Testis (tissue), 3 donors: ENCODE measurements around the gene SNN. TPM values are rescaled to one million over a fixed set of nuclear protein-coding genes. Genes with fewer than 3 reads are reported as not detected.

Source experiments
- DNase-seq: peaks from one replicate; pipeline ENCODE4 v3.0.0-alpha.2; 2019
- H3K27ac ChIP-seq, 2 donors: fragments of 200-600 bp; sonication (generic); one replicate each; pipeline ENCODE4 v1.5.1; 2019
- H3K27me3 ChIP-seq: fragments of 200-600 bp; sonication (generic); one replicate; pipeline ENCODE4 v1.5.1; 2019
- H3K36me3 ChIP-seq: fragments of 200-600 bp; sonication (generic); one replicate; pipeline ENCODE4 v1.5.1; 2017; ENCODE audit warnings: low read depth; ENCODE audit errors: missing control alignments
- H3K4me1 ChIP-seq: fragments of 200-600 bp; sonication (generic); one replicate; pipeline ENCODE4 v1.5.1; 2019
- H3K4me3 ChIP-seq, 2 donors: fragments of 200-600 bp; sonication (generic); one replicate each; pipeline ENCODE4 v1.5.1; 2017 to 2019
- H3K9me3 ChIP-seq: fragments of 200-600 bp; sonication (generic); one replicate; pipeline ENCODE4 v1.5.1; 2017
- POLR2A ChIP-seq: fragments of 450-650 bp; IDR thresholded peaks from one replicate; pipeline ENCODE4 v1.6.1; 2017; ENCODE audit warnings: antibody characterized with exemption, mild to moderate bottlenecking, moderate library complexity
- WGBS, 2 donors: methylation state at CpG; one replicate each; pipeline ENCODE4 v1.1.5; 2018; 5-methylcytosine and 5-hydroxymethylcytosine counted together
- intact Hi-C: fragments of 100-400 bp; cut with DNase I; formaldehyde crosslinking; loops from one replicate; pipeline ENCODE4 v1.15.1; 2023; ENCODE audit warnings: low total_unique reads
- polyA plus RNA-seq: library from polyadenylated mRNA; stranded (reverse); fragments of 350-450 nt; fragmentation: Illumina TruSeq; extraction: RNeasy Lipid Tissue Mini Kit (QIAGEN cat#74804); gene quantifications from one replicate; pipeline ENCODE4 v1.2.3, GENCODE V29; 2014; ENCODE audit warnings: low read depth, low replicate concordance; ENCODE audit not compliant: insufficient read depth
- total RNA-seq, 2 donors: library from RNA; depleted of rRNA; stranded (reverse); fragments of >200 nt; gene quantifications; one replicate each; pipeline ENCODE4 v1.2.3, GENCODE V29; 2016
- TF ChIP-seq, protein P1 (sequence below), 3 experiments: fragments of 450-650 bp in 2 of 3; fragments of 200-600 bp in 1 of 3; sonication (generic) in 1 of 3; IDR thresholded peaks; one replicate each; pipeline ENCODE4 v1.5.1; 2016 to 2019; ENCODE audit warnings: antibody characterized with exemption in 3 of 3, mild to moderate bottlenecking in 2 of 3, moderate library complexity in 1 of 3

The SNN gene
- total and polyA plus RNA-seq, 3 donors from 2014 or later: 7.0 to 10.3 (median 10.1) TPM

GRCh38 chr16:11727796-11728543 lies 59.7 kb downstream of the SNN start:
- Histone ChIP-seq H3K9me3 (no peaks in the 10 kb centered on the region), H3K27ac (no peak overlapping the region), H3K36me3 (no peaks in the 10 kb centered on the region), H3K4me3 (no peak overlapping the region), H3K27me3 (no peaks in the 10 kb centered on the region), H3K4me1 (no peaks in the 10 kb centered on the region)
- 81% methylated on average over 4 of the region's 4 CpGs for WGBS, 2 donors
- DNase-seq: no peak
- TF ChIP-seq, protein P1, sequence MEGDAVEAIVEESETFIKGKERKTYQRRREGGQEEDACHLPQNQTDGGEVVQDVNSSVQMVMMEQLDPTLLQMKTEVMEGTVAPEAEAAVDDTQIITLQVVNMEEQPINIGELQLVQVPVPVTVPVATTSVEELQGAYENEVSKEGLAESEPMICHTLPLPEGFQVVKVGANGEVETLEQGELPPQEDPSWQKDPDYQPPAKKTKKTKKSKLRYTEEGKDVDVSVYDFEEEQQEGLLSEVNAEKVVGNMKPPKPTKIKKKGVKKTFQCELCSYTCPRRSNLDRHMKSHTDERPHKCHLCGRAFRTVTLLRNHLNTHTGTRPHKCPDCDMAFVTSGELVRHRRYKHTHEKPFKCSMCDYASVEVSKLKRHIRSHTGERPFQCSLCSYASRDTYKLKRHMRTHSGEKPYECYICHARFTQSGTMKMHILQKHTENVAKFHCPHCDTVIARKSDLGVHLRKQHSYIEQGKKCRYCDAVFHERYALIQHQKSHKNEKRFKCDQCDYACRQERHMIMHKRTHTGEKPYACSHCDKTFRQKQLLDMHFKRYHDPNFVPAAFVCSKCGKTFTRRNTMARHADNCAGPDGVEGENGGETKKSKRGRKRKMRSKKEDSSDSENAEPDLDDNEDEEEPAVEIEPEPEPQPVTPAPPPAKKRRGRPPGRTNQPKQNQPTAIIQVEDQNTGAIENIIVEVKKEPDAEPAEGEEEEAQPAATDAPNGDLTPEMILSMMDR (IDR thresholded peaks at IDR 0.05): no peak
- no peak for TF ChIP-seq POLR2A
- intact Hi-C loops: no loop called here

Other genes starting within 250 kb of the SNN start
- gene LITAF, start 81.5 kb upstream of the SNN start, total RNA-seq: 10 to 100 TPM in 1 of 2 donors, 1 to 10 TPM in 1; 9.9 to 13.6 TPM
- gene LITAF, start 81.5 kb upstream of the SNN start, polyA plus RNA-seq: 31.5 TPM
- 10 to 100 TPM; 42.3 to 45.3 TPM for gene TXNDC11, start 74.4 kb downstream of the SNN start, total RNA-seq
- 34.4 TPM for gene TXNDC11, start 74.4 kb downstream of the SNN start, polyA plus RNA-seq
- gene ZC3H7A, start 128.8 kb downstream of the SNN start, total RNA-seq: 10 to 100 TPM; 41.4 to 48.8 TPM
- gene ZC3H7A, start 128.8 kb downstream of the SNN start, polyA plus RNA-seq: 24.6 TPM
- 10 to 100 TPM; 79.3 to 97.6 TPM for gene RSL1D1, start 183.1 kb downstream of the SNN start, total RNA-seq
- 101 TPM for gene RSL1D1, start 183.1 kb downstream of the SNN start, polyA plus RNA-seq
- gene GSPT1, start 247.5 kb downstream of the SNN start, total RNA-seq: 10 to 100 TPM; 78.5 to 83.9 TPM
- gene GSPT1, start 247.5 kb downstream of the SNN start, polyA plus RNA-seq: 140 TPM